Uterus (tissue), 2 donors: Measurements from ENCODE around the gene TFF2.

Experiments
- POLR2A ChIP-seq, 2 donors: fragments of 450-650 bp; IDR thresholded peaks; one replicate each; pipeline ENCODE4 v1.6.1; 2016; ENCODE audit warnings: antibody characterized with exemption in 2 of 2, mild to moderate bottlenecking in 1 of 2, moderate library complexity in 1 of 2
- TF ChIP-seq, protein P1 (sequence below), 4 experiments: fragments of 200-600 bp in 2 of 4; fragments of 450-650 bp in 2 of 4; sonication (generic) in 2 of 4; IDR thresholded peaks; one replicate each; pipeline ENCODE4 v1.5.1; 2016 to 2019; ENCODE audit warnings: antibody characterized with exemption in 4 of 4, mild to moderate bottlenecking in 2 of 4, moderate library complexity in 1 of 4

DNA sequence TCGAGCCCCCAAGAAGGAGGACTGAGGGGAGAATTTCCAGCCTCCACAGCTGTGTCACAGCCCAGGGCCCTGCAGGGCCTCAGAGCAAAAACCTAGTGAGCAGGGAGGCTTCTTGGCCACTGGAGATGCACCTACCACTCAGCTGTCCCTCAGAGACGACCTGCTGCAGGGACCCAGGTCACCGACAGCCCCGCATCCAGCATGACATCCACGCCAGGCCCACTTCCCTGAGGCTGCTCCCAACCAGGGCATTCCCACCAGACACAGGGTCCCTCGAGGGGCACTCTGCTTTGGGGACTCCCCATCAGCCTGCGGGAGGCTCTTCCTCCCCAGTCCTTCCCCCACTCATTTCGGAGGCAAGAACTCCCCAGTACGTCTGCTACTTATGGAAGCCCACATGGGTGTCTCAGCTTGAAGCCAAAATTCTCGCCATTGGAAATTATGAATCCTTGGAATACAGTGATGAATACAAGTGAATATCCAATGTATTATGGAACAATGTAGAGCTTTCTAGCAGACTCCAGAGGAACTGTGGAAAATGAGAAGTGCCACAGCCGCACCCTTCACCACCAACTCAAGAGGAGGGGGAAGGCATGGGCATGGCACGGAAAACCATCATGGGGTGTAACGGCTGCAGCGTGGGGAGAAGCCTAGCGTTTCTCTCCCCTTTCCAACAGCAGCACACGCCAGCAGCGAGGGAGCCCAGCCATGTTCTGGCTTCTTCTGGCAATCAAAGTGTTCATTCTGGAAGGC is 42.5 kb downstream of the TFF2 start:
- TF ChIP-seq, protein P1, sequence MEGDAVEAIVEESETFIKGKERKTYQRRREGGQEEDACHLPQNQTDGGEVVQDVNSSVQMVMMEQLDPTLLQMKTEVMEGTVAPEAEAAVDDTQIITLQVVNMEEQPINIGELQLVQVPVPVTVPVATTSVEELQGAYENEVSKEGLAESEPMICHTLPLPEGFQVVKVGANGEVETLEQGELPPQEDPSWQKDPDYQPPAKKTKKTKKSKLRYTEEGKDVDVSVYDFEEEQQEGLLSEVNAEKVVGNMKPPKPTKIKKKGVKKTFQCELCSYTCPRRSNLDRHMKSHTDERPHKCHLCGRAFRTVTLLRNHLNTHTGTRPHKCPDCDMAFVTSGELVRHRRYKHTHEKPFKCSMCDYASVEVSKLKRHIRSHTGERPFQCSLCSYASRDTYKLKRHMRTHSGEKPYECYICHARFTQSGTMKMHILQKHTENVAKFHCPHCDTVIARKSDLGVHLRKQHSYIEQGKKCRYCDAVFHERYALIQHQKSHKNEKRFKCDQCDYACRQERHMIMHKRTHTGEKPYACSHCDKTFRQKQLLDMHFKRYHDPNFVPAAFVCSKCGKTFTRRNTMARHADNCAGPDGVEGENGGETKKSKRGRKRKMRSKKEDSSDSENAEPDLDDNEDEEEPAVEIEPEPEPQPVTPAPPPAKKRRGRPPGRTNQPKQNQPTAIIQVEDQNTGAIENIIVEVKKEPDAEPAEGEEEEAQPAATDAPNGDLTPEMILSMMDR (IDR thresholded peaks at IDR 0.05), result no peak
- no peak for TF ChIP-seq POLR2A (IDR thresholded peaks at IDR 0.05)
